Caki2 (cell line): ENCODE measurements around the gene YJEFN3. TPM values are rescaled to one million over a fixed set of nuclear protein-coding genes. Genes with fewer than 3 reads are reported as not detected.

Experiments
- DNase-seq: peaks from one replicate; pipeline ENCODE4 v3.0.0-alpha.2; 2015; ENCODE audit warnings: low read depth
- in situ Hi-C: cut with HindIII; loops from 2 replicates; pipeline ENCODE4 v1.10.0; 2016; ENCODE audit warnings: low sequenced_read_pairs, low pct_unique_long_range_greater_than_20kb, mixed read lengths
- total RNA-seq: library from RNA; depleted of rRNA; stranded (reverse); fragments of >200 nt; shearing (Covaris generic); gene quantifications from 2 replicates; pipeline ENCODE4 v1.2.3, GENCODE V29; 2014; ENCODE audit warnings: low replicate concordance

Gene YJEFN3
- total RNA-seq, 1 experiment from 2014 or later, result 2.5 TPM

DNA sequence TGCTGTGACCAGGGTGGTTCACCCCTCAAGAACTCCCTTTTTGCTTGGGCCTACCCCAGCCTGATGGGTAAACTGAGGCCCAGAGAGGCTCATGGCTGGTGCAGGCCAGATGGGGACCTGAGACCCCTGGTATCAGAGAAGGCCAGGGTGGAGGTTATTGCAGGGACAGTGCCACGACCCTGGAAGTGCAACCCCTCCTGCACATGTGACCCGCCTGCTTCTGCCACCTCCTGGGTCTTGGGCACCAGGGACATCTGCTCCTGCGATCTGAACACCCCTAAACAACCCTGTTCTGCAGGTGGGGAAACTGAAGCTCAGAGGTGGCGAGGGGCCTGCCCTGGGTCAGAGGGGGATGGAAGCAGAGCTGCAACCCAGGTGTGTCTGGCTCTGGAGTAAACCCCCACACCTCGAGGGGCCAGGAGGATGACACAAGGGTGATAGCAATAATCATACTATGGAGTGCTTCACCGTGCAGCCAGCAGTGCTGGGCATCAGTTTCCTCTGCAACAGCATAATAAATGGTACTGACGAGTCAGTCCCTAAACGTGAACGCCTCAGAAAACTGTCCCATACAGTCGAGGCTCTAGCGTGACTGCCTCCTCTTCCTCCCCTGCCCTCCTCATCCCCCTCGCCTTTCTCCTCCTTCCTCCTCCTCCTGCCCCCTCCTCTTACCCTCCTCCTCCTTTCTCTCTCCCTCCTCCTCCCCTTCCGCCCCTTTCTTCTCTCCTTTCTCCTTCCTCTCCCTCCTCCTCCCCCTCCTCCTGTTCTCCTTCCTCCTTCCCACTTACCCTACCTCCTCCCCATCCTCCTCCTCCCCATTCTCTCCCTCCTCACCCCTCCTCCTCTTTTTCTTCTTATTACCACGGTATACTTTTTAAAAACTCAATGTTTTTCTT, 4.3 kb downstream of the YJEFN3 start:
- DNase-seq, result no peak
- in situ Hi-C loops, result loop anchor here (10.0 kb wide), 1 partner anchor 132 kb away; the partner anchor contains the start of genes ATP13A1 and ZNF101

DNA sequence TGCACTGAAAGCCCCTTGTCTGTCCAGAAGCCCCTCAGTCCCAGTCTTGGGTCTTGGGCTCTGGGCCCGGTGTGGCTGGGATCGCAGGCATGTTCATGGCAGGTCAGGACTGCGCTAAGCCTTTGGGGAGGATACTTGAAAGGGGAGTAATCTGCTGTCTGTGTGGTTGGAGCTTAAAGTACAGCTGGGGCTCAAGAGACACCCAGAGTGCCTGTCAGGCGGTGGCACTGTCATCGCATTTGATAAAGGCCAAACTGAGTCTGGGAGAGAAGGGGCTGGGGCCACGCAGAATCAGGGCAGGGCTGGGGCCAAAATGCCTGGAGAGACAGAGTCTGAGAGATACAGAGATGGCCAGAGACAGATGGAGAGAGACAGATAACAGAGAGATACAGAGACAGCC, 5.1 kb downstream of the YJEFN3 start:
- no peak for DNase-seq
- in situ Hi-C loops, result loop anchor here (10.0 kb wide), 1 partner anchor 131 kb away; the partner anchor contains the start of genes ATP13A1 and ZNF101

DNA sequence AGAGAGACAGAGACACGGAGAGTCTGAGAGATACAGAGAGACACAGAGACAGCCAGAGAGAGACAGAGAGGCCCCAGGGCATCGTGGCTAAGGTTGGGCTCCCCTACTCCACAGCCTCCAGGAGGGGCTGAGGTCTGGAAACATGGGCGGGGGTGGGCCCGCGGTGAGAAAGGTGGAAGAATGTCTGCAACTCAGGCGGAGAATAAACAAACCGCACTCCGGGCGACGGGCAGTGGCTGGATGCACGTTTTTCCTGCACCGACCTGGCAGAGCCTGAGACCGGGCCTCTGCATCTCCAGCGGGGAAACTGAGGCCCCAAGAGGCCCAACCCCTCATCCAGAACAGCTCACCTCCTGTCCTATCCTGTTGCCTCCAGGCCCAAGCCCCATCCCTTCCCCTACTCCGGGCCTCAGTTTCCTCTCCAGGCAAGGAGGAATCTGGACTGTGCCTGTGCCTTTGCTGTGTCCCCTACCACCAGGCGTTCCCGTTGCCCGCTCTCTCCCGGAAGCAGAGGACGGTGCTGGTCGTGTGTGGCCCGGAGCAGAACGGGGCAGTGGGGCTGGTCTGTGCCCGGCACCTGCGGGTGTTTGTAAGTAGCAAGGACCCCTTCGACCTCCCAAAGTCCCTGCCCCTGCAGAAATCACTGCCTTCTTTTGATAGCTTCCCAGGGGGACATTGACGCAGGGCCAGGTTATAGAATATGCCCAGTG, 6.0 kb downstream of the YJEFN3 start:
- in situ Hi-C loops, result loop anchor here (10.0 kb wide), 1 partner anchor 130 kb away; the partner anchor contains the start of genes ATP13A1 and ZNF101
- DNase-seq, result no peak

DNA sequence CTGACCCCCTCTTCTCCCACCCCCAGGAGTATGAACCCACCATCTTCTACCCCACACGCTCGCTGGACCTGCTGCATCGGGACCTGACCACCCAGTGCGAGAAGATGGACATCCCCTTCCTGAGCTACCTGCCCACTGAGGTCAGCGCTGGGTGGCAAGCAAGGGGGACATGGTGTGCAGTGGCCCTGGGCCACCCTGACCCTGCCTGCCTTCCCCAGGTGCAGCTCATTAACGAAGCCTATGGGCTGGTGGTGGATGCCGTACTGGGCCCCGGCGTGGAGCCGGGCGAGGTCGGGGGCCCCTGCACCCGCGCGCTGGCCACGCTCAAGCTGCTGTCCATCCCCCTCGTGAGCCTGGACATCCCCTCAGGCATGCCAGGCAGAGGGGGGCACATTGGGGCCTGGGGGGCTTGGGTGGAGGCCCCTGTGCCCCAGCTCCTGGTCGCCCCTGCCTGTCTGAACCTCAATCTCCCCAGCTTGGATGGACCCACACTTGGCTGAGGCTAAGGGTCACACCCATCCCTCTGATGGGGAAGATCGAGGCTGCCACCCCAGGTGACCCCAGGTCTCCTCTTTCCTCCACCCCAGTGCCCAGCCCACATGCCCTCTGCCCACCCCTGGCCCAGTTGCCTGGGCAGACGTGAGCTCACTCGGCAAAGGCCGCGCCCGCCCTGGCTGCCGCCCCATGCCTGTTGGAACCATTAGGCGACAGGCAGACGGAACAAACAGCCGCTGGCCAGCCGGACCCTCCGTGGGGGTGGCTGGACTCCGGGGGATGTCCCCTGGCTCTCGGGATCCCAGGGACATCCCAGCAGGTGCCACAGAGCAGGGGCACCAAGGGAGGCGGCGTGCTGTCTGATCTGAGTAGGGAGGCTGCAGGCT, 6.8 kb downstream of the YJEFN3 start:
- in situ Hi-C loops, result loop anchor here (10.0 kb wide), 1 partner anchor 129 kb away; the partner anchor contains the start of genes ATP13A1 and ZNF101
- DNase-seq, result no peak

DNA sequence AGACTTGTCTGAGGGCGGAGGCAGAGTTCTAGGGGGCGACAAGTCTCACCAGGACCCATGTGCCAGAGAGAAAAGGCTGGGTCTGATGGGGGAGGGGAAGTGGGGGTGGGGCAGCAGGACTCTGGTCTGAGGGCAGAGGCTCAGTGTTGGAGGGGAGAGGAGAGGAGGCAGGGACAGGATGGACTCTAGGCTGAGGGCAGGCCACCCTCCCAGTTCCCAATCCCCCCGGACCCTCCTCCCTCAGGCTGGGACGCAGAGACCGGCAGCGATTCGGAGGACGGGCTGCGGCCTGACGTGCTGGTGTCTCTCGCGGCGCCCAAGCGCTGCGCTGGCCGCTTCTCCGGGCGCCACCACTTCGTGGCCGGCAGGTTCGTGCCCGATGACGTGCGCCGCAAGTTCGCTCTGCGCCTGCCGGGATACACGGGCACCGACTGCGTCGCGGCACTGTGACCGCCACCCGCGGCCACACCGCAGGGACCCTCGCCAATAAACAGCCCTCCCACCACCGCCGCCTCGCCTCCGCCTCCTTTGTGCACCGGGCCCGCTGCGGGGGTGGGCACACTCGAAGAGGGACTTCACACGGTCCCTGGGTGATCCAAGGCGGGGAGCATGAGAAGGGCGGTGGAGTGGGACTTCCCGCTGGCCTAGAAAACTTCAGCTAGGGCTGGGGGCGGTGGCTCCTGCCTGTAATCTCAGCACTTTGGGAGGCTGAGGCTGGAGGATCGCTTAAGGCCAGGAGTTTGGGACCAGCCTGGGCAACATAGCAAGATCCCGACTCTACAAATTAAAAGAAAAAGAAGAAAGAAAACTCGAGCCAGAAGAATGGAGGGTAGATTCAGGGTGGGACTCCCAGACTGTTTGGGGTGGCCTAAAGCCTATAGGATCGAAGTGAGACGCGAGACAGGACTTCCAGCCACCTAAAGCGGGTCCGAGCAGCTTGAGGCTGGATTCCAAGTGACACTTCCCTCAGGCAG, 8.7 kb downstream of the YJEFN3 start:
- in situ Hi-C loops, result loop anchor here (10.0 kb wide), 1 partner anchor 127 kb away; the partner anchor contains the start of genes ATP13A1 and ZNF101
- no peak for DNase-seq

DNA sequence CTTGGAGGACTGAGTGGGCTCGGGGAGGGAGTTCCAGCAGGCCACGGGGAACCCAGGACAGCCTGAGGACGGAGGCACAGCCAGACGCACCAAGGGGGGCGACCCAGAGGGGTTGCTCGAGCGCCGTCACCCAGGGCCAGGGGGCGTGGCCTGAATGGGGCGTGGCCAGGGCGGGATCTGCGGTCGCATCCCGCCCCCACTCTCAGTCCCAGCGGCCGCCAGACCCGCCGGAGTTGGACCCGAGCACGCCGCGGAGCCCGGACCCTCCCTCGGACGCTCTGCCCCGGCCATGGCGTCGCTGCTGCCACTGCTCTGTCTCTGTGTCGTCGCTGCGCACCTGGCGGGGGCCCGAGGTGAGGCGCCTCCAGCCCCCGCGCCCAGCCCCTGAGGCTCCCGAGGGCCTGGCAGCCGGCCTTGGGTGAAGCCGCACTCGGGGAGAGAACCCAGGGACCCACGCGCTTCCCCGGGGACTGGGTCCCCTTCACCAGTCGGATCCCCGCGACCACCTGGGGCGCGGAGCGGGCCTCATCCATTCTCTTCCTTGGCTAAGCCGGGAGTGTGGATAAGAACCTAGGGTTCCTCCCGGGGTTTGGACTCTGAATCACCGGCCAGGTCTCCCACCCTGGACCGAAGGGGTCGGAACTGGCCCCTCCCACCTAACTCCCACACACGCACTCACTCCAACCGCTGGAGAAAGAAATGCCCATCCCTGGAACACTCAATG, 9.5 kb downstream of the YJEFN3 start, which contains the start of gene CILP2:
CILP2 (plus strand) TSS at position 205 of the 724 bp plus-strand sequence; CDS start at position 290, 85 bp downstream.
- no peak for DNase-seq
- in situ Hi-C loops, result loop anchor here (10.0 kb wide), 1 partner anchor 127 kb away; the partner anchor contains the start of genes ATP13A1 and ZNF101

DNA sequence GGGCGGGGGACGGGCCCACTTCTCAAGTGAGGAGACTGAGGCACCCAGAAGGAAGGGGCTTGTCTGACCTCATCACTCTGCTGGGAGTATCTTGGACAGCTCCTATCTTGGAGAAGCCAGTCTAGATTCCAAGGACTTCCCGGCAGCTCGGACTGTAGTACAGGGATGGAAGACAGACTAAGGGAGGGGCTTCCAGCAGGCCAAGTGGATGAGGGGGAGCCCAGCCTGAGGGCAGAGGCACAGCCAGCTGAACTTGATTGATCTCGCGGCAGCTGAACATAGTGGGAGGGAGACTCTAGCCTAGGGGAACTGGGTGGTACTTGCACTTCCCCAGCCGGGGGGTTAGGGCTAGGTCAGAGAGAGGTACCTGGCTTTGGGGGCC, 10.1 kb downstream of the YJEFN3 start:
- in situ Hi-C loops, result loop anchor here (10.0 kb wide), 1 partner anchor 126 kb away; the partner anchor contains the start of genes ATP13A1 and ZNF101
- DNase-seq, result no peak

DNA sequence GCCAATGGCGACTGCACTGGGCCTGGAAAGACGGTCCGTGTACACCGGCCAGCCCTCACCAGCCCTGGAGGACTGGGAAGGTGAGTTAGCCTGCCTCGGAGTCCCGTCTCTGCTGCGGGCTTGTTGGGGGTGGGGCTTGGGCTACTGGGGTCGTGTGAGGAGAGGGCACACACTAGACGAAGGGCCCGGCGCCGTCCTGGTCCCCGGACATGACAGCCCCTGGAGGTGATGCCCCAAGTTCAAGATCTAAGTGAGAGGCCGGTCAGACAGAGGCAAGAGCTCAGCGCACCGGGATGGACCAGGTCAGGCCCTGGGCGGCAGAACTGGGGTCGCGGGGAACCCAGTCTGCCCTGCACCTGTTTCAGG, 11.0 kb downstream of the YJEFN3 start:
- no peak for DNase-seq
- in situ Hi-C loops, result loop anchor here (10.0 kb wide), 1 partner anchor 125 kb away; the partner anchor contains the start of genes ATP13A1 and ZNF101

DNA sequence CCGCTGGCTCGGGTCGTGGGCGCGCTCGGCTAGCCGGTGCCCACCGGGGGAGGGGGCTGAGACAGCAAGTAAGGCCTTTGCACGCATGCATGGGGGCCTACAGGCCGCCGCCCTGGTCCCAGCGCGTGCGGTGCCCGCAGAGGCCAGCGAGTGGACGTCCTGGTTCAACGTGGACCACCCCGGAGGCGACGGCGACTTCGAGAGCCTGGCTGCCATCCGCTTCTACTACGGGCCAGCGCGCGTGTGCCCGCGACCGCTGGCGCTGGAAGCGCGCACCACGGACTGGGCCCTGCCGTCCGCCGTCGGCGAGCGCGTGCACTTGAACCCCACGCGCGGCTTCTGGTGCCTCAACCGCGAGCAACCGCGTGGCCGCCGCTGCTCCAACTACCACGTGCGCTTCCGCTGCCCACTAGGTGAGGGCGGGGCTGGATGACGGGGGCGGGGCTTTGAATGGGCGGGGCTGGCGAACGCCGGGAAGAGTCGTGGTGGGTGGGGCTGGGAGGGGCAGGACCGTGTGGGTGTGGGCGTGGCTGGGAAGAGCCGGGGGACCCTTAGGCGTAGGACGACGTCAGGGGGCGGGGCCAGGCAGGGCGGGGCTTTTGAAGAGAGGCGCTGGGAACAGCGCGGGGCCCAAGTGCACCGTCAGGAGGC, 11.5 kb downstream of the YJEFN3 start:
- no peak for DNase-seq
- in situ Hi-C loops, result no loop called here

DNA sequence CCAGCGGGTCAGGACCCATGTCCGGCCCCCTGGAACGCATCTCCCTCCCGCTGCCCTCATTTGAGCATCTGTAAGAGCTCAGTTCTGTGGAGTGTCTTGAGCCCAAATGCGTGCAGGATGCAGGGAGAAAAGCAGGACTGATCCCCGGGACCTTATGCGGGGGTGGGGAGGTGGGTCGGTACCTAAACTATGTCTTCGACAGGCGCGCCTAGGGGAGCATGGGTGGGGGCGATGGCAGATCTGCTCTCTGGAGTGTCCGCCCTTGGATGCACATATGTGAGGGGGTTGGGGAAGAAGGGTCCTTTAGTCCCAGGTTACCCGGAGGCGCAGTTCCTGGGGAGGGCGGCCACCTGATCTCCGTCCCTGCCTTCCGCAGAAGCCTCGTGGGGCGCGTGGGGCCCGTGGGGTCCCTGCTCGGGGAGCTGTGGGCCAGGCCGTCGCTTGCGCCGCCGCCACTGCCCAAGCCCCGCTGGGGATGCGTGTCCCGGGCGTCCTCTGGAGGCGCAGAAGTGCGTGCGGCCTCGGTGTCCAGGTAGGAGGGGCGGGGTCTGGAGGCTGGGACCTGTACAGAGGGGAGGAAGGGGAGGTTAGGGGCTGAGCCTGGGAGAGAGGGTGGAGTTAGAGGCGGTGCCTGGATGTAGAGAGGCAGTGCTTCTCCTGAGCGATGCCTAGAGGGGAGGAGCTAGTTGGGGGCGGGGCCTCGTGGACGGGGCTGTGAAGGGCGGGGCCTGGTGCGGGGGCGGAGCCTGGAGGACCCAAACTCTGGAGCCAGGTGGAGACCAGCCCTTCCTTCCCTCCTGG, 12.2 kb downstream of the YJEFN3 start:
- in situ Hi-C loops, result no loop called here
- no peak for DNase-seq

DNA sequence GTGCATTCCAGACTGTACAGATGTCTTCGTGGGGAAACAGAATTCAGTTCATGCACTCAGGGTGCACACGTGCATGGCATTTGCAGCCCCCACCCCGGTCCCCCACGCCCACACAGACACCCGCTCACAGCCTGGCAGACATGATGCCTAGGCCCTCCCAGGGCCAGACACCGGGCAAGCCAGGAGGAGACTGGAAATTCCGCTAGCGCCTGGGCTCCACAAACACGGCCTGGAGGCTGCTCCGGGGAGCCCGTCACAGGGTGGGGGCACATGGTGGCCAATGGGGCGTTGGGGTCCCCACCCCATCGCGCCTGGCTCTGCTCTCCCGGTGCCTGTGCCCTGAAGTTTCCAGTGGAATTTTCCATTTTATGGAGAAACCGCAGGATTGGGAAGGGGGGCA, 12.9 kb downstream of the YJEFN3 start:
- no peak for DNase-seq
- in situ Hi-C loops, result no loop called here

DNA sequence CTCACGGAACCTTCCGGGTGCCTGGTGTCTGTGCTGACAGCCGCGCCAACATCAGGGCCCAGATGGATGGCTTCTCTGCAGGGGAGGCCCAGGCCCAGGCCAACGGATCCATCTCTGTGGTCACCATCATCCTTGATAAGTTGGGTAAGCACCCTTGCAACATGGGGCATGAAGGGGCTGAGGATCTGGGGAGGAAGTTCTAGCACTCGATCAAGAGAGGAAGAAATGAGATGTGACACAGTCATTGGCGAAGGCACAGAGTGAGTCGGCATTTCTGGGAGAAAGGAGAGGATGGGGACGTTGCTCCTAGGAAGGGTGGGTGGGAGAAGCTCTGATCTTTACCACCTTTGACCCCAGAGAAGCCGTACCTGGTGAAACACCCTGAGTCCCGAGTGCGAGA, 13.8 kb downstream of the YJEFN3 start:
- in situ Hi-C loops, result no loop called here
- DNase-seq, result no peak

DNA sequence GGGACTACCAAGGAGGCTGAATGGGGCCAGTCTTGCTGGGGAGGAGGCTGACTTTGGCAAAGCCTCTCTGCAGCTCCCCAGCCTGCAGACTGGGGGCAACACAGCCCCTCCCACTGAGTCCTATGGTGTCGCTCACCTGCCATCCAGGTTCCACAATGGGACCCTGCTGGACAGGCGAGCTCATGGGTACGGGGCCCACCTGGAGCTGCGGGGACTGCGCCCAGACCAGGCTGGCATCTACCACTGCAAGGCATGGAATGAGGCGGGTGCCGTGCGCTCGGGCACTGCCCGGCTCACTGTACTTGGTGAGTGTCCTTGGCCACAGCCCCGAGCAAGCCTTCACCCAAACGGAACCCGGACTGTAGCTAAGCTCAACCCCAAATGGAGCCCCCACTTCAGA, 14.4 kb downstream of the YJEFN3 start:
- in situ Hi-C loops, result no loop called here
- DNase-seq, result no peak

DNA sequence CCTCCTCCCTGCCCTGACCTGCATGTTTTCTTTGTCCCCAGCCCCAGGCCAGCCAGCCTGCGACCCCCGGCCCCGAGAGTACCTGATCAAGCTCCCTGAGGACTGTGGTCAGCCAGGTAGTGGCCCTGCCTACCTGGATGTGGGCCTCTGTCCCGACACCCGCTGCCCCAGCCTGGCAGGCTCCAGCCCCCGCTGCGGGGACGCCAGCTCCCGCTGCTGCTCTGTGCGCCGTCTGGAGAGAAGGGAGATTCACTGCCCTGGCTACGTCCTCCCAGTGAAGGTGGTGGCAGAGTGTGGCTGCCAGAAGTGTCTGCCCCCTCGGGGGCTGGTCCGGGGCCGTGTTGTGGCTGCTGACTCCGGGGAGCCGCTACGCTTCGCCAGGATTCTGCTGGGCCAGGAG, 14.9 kb downstream of the YJEFN3 start:
- in situ Hi-C loops, result no loop called here
- DNase-seq, result no peak

DNA sequence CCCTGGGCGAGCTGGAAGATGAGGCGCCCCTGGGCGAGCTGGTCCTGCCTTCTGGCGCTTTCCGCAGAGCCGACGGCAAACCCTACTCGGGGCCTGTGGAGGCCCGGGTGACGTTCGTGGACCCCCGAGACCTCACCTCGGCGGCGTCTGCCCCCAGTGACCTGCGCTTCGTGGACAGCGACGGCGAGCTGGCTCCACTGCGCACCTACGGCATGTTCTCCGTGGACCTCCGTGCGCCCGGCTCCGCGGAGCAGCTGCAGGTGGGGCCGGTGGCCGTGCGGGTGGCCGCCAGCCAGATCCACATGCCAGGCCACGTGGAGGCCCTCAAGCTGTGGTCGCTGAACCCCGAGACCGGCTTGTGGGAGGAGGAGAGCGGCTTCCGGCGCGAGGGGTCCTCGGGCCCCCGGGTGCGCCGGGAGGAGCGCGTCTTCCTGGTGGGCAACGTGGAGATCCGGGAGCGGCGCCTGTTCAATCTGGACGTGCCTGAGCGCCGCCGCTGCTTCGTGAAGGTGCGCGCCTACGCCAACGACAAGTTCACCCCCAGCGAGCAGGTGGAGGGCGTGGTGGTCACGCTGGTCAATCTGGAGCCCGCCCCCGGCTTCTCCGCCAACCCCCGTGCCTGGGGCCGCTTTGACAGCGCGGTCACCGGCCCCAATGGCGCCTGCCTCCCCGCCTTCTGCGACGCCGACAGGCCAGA, 15.7 kb downstream of the YJEFN3 start:
- no peak for DNase-seq
- in situ Hi-C loops, result no loop called here
